ENCODE measurements around the gene REXO5. TPM values are rescaled to one million over a fixed set of nuclear protein-coding genes. Genes with fewer than 3 reads are reported as not detected.

REXO5 gene
- total and polyA plus RNA-seq, 2 of the 13 experiments (the other 11 are each of a cell fraction or from before 2014, with no cell fraction given) = 5.9 to 13.1 TPM

- TF ChIP-seq SALL1 (CRISPR knock-in tag; IDR thresholded peaks at IDR 0.05) = peak; percentile 24; the same call in 1 of the 2 replicates
- no peak for TF ChIP-seq ZNF567 (CRISPR knock-in tag; IDR thresholded peaks at IDR 0.05; ENCODE audit: borderline replicate concordance)
- peak; percentile 59 for TF ChIP-seq SKI (IDR thresholded peaks at IDR 0.05; ENCODE audit: partially characterized antibody)
- TF ChIP-seq NR2C2 (CRISPR knock-in tag; IDR thresholded peaks at IDR 0.05; ENCODE audit: borderline replicate concordance) = peak; percentile 38; the same call in 1 of the 2 replicates
- no peak for TF ChIP-seq ZNF124 (CRISPR knock-in tag; IDR thresholded peaks at IDR 0.05)
- no peak for TF ChIP-seq NFKB2 (CRISPR knock-in tag; IDR thresholded peaks at IDR 0.05; ENCODE audit: borderline replicate concordance)
- TF ChIP-seq STAT5B (CRISPR knock-in tag; IDR thresholded peaks at IDR 0.05) = no peak
- no peak for TF ChIP-seq IRF2 (CRISPR knock-in tag; IDR thresholded peaks at IDR 0.05)
- no peak for TF ChIP-seq ZNF382 (CRISPR knock-in tag; IDR thresholded peaks at IDR 0.05; ENCODE audit: borderline replicate concordance)
- TF ChIP-seq NR2F6 (IDR thresholded peaks at IDR 0.05) = 0 out of 2 replicates have a peak, but pooled peaks have one; percentile 19
- TF ChIP-seq NR2F6 (CRISPR knock-in tag; IDR thresholded peaks at IDR 0.05) = no peak
- TF ChIP-seq LRRFIP1 (CRISPR knock-in tag; conservative IDR thresholded peaks at IDR 0.05) = no peak
- peak; percentile 77 for TF ChIP-seq HNF4A (CRISPR knock-in tag; IDR thresholded peaks at IDR 0.05)
- TF ChIP-seq CEBPG (CRISPR knock-in tag; IDR thresholded peaks at IDR 0.05) = peak; percentile 73
- TF ChIP-seq ZNF569 (CRISPR knock-in tag; IDR thresholded peaks at IDR 0.05; ENCODE audit: borderline replicate concordance) = no peak
- TF ChIP-seq RERE (CRISPR knock-in tag; IDR thresholded peaks at IDR 0.05; ENCODE audit: low read depth) = no peak
- TF ChIP-seq ZNF652 (CRISPR knock-in tag; IDR thresholded peaks at IDR 0.05; ENCODE audit: borderline replicate concordance, low read depth) = no peak
- peak; percentile 15 for TF ChIP-seq TEAD3 (CRISPR knock-in tag; optimal IDR thresholded peaks at IDR 0.05; ENCODE audit: borderline replicate concordance)
- TF ChIP-seq ELF4 (CRISPR knock-in tag; IDR thresholded peaks at IDR 0.05; ENCODE audit: borderline replicate concordance) = no peak
These were observed 88.1 kb downstream of the REXO5 start (continued) for GRCh38 chr16:20894388-20894787.

All from HepG2 (cell line).